Heart left ventricle (tissue), 16 donors: ENCODE data around the gene PPP3R1. TPM values are rescaled to one million over a fixed set of nuclear protein-coding genes. Genes with fewer than 3 reads are reported as not detected.

Source experiments
- ATAC-seq, 4 donors: fragments of 200-7000 bp; cut with Tn5 transposase; one replicate each; pipeline ENCODE4 v1.9.1; 2020 to 2022; ENCODE audit warnings: moderate library complexity in 4 of 4, mild to moderate bottlenecking in 3 of 4, moderate number of reproducible peaks in 1 of 4
- DNase-seq, 5 donors: peaks; one replicate each; pipeline ENCODE4 v3.0.0-alpha.2; 2020
- H3K27ac ChIP-seq, 12 donors: fragments of 200-600 bp; sonication (generic) in 4 of 12; one replicate each; pipeline versions ENCODE4 v1.5.0 to v1.8.0; 2016 to 2022; ENCODE audit warnings: mild to moderate bottlenecking in 2 of 12
- H3K27me3 ChIP-seq, 9 donors: fragments of 200-600 bp; sonication (generic) in 2 of 9; one replicate each; pipeline versions ENCODE4 v1.5.1 to v1.8.0; 2016 to 2022; ENCODE audit warnings: mild to moderate bottlenecking in 3 of 9
- H3K36me3 ChIP-seq, 9 donors: fragments of 200-600 bp; sonication (generic) in 2 of 9; one replicate each; pipeline versions ENCODE4 v1.5.0 to v1.8.0; 2018 to 2022; ENCODE audit warnings: mild to moderate bottlenecking in 2 of 9
- H3K4me1 ChIP-seq, 12 donors: fragments of 200-600 bp; sonication (generic) in 4 of 12; one replicate each; pipeline versions ENCODE4 v1.5.0 to v1.8.0; 2016 to 2022; ENCODE audit warnings: mild to moderate bottlenecking in 3 of 12
- H3K4me3 ChIP-seq, 12 donors: fragments of 200-600 bp; sonication (generic) in 4 of 12; one replicate each; pipeline versions ENCODE4 v1.5.0 to v1.8.0; 2017 to 2022; ENCODE audit warnings: mild to moderate bottlenecking in 9 of 12, moderate library complexity in 4 of 12
- H3K9me3 ChIP-seq, 12 donors: fragments of 200-600 bp; sonication (generic) in 4 of 12; one replicate each; pipeline versions ENCODE4 v1.5.0 to v1.8.0; 2016 to 2022; ENCODE audit warnings: mild to moderate bottlenecking in 1 of 12
- POLR2A ChIP-seq, 2 donors: fragments of 450-650 bp; IDR thresholded peaks; one replicate each; pipeline ENCODE4 v1.6.1; 2017; ENCODE audit warnings: antibody characterized with exemption in 2 of 2, mild to moderate bottlenecking in 2 of 2, moderate library complexity in 2 of 2
- WGBS, 4 donors: extraction: QIAGEN DNeasy Blood & Tissue Kit in 2 of 4; methylation state at CpG; one replicate each; pipeline versions ENCODE4 v1.1.5 to v1.1.7; 2013 to 2018; 5-methylcytosine and 5-hydroxymethylcytosine counted together
- intact Hi-C, 10 donors: fragments of 100-400 bp; cut with DNase I; formaldehyde crosslinking; loops; one replicate each; pipeline versions ENCODE4 v1.11.1 to v1.14.2; 2022
- polyA plus RNA-seq, 2 donors: library from polyadenylated mRNA; stranded (reverse); fragments of 200-250 nt; gene quantifications; one replicate each; pipeline ENCODE4 v1.2.3, GENCODE V29; 2013
- total RNA-seq, 9 donors: library from RNA; depleted of rRNA in 2 of 9; stranded (reverse); fragments of >200 nt in 2 of 9; fragmentation: NEBNext Ultra II Directional in 3 of 9; extraction: Animal tissue kit (Norgen Biotek cat#: 25700) in 3 of 9; gene quantifications; one replicate each; pipeline versions ENCODE4 v1.1.0 to v1.2.4, GENCODE V29; 2016 to 2023
- TF ChIP-seq, protein P1 (sequence below), 12 donors: fragments of 200-600 bp; sonication (generic) in 4 of 12; IDR thresholded peaks; one replicate each; pipeline versions ENCODE4 v1.5.0 to v1.8.0; 2018 to 2022; ENCODE audit warnings: antibody characterized with exemption in 12 of 12, mild to moderate bottlenecking in 5 of 12
- donor health status: ischemic (EF 13 %, LVEDD 7.1; RV severe dilation, severe dysfunction).
- donor health status: healthy with polysubstance abuse.
- donor health status: DM: no; HTN: yes; CAD: no.
- donor health status: DM: no; HTN: no; CAD: no.
- donor health status: ischemic (EF 25% LVEDD 6.9; RV normal size, moderate dysfunction).
- donor health status: ischemic (EF 25% LVEDD 5.7; RV mildly dilated, moderate dysfunction).
- donor health status: healthy.
- donor health status: DM: yes; HTN: yes; CAD: no.
- donor health status: ischemic (EF 35%, LVEDD 5.7; RV mildly dilated, moderate dysfunction).
- donor health status: nonischemic (EF 11% LVEDD 7.7; RV severe dilation, severe dysfunction).
- donor health status: DM: yes; HTN: yes; CAD: no.
- donor health status: PGD.
- donor health status: ischemic (EF 29% LVEDD 5.4; RV normal size, mild dysfunction).
- donor health status: nonischemic (EF 23%, LVEDD 6.1; RV moderate dilation, normal function).

Gene PPP3R1
- total and polyA plus RNA-seq, 11 donors, result 13.4 to 50.9 (median 35.1) TPM

DNA sequence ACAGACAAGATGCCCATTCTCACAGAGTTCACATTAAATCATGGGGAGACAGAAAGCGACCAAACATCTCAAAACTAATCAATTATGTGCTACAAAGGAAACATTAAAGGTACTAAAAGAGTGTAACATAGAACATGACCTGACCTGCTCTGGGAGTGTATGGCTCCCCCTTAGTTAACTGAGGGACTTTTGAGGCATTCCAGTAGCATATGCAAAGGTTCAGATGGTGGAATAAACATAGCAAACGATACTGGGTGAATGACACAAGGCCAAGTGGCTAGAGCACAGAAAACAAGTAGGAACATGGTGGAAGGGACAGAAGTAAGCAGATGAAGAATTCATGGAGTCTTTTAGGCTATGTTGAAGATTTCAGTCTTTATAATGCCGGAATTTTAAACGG is 11.9 kb downstream of the PPP3R1 start:
- H3K9me3 ChIP-seq, result no peaks in the 10 kb centered on the region
- peaks cover 5 to 99% (median 75%) of the 10 kb centered on the region in 12 donors for H3K4me1 ChIP-seq
- no peak for DNase-seq
- no peak overlapping the region for H3K4me3 ChIP-seq
- peak overlapping the region in 1 of 12 donors; percentile 3 for H3K27ac ChIP-seq
- peaks cover 0 to 7% (median 0%) of the 10 kb centered on the region in 9 donors for H3K36me3 ChIP-seq
- TF ChIP-seq, protein P1, sequence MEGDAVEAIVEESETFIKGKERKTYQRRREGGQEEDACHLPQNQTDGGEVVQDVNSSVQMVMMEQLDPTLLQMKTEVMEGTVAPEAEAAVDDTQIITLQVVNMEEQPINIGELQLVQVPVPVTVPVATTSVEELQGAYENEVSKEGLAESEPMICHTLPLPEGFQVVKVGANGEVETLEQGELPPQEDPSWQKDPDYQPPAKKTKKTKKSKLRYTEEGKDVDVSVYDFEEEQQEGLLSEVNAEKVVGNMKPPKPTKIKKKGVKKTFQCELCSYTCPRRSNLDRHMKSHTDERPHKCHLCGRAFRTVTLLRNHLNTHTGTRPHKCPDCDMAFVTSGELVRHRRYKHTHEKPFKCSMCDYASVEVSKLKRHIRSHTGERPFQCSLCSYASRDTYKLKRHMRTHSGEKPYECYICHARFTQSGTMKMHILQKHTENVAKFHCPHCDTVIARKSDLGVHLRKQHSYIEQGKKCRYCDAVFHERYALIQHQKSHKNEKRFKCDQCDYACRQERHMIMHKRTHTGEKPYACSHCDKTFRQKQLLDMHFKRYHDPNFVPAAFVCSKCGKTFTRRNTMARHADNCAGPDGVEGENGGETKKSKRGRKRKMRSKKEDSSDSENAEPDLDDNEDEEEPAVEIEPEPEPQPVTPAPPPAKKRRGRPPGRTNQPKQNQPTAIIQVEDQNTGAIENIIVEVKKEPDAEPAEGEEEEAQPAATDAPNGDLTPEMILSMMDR (IDR thresholded peaks at IDR 0.05), result no peak
- TF ChIP-seq POLR2A (IDR thresholded peaks at IDR 0.05), result no peak
- no peaks in the 10 kb centered on the region for H3K27me3 ChIP-seq
- ATAC-seq, result no peak
- WGBS, 4 donors, result 85 to 94% (median 91%) methylated on average over 4 of the region's 4 CpGs
- intact Hi-C loops, result loop anchor here in 1 of 10 donors (5.0 kb wide), 1 partner anchor 43 kb away; no protein-coding TSS in a partner anchor

DNA sequence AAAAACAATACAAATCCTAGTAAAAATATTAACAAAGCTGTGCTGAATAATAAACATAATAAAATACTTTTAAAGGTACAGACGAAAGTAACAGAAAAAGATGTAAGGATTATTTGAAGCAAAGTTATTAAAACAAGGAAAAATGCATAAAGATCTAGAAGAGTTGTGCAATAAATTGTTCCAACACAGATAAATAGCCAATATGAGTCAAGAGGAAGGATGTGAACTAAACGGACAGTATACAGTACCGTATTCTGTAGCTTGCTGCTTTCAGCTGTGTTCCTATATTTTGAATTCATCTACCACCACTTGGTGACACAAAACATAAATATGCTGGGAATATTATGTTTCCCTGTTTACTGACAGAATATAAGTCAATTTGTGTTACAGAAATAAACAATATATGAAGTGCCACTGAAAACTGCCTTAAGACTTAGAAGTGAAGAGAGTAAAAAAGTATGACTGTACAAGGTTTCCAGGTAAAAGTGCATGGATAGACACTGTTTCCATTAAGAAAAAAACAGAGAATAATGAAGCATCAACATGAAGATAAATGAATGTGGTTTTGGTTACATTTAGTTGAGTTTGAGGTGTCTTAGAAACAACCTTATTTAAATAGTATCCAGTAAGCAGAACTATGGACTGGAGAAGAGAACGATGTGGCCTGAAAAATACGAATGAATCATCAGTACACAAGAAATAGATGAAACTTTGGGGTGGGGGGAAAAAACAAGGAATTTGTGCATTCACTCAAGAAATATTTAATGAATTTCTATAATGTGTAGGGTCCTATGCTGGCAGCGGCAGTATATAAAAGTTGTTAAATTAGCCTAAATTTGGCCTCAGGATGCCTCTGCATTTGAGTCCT is 13.1 kb downstream of the PPP3R1 start:
- intact Hi-C loops, result no loop called here
- DNase-seq (no peak), ATAC-seq (no peak)
- H3K4me3 ChIP-seq, result no peak overlapping the region
- H3K9me3 ChIP-seq, result no peaks in the 10 kb centered on the region
- H3K27me3 ChIP-seq, result no peaks in the 10 kb centered on the region
- peaks cover 0 to 7% (median 0%) of the 10 kb centered on the region in 9 donors for H3K36me3 ChIP-seq
- peak overlapping the region in 1 of 12 donors; percentile 2 for H3K27ac ChIP-seq
- WGBS, 4 donors, result 67 to 71% (median 68%) methylated on average over 6 of the region's 6 CpGs
- TF ChIP-seq, protein P1 (IDR thresholded peaks at IDR 0.05), result no peak
- TF ChIP-seq POLR2A (IDR thresholded peaks at IDR 0.05), result no peak
- H3K4me1 ChIP-seq, result peaks cover 5 to 97% (median 74%) of the 10 kb centered on the region in 12 donors

DNA sequence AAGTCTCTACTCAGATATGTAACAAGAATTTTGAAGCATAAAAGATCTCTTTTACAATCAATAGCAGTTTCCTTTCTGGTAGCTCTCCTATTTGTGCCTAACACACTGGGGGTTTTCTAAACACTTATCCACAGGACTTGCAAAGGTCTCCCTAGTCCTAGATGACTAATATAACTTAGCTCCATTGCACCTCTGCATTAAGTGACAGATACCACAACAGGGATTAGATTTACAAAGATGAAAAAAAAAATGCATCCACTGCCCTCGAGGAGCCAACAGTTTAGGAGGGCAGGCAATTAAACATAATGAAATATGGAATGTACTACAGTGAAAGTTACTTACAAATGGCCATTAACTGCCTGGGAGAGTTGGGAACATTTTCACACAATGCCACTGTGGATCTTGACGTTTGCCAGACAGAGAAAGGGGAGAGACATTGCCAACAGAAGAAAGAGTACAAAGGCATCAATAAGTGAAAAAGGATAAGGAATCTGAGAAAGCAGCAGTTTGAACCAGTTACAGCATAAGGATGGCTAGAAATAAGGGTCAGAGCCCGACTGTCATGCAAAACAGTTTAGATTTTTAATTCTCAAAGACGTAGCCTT is 14.3 kb downstream of the PPP3R1 start:
- ATAC-seq (peak in 2 of 4 donors; percentile 19 to 33), DNase-seq (no peak)
- WGBS, 4 donors, result 36 to 46% (median 44%) methylated on average over 4 of the region's 4 CpGs
- Histone ChIP-seq H3K9me3 (no peaks in the 10 kb centered on the region), H3K4me3 (no peak overlapping the region), H3K27ac (peak overlapping the region in 3 of 12 donors; percentile 2 to 28 (median 4)), H3K27me3 (no peaks in the 10 kb centered on the region), H3K36me3 (peaks cover 0 to 7% (median 0%) of the 10 kb centered on the region in 9 donors), H3K4me1 (peaks cover 5 to 91% (median 73%) of the 10 kb centered on the region in 12 donors)
- TF ChIP-seq, protein P1 (IDR thresholded peaks at IDR 0.05), result no peak
- TF ChIP-seq POLR2A (IDR thresholded peaks at IDR 0.05), result no peak
- intact Hi-C loops, result no loop called here

DNA sequence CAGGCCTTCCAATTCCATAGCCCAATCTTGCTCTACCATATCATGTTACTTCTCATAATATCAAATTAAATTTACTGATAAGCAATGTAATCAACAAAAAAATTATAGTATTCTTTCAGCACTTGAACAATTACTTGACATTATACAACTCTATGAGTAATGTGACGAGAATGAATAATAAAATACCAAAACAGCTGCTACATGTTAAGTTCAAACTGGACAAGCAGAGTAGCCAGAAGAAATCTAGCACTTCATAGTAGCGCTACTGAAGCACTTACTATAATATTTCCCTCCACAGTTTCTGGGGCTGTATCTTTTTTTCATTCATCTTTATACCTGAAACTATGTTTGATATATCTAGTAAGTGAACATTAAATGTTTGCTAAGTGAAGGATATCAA is 14.9 kb downstream of the PPP3R1 start:
- no peaks in the 10 kb centered on the region for H3K9me3 ChIP-seq
- H3K27me3 ChIP-seq, result no peaks in the 10 kb centered on the region
- peak in 2 of 4 donors; percentile 41 to 70 for ATAC-seq
- intact Hi-C loops, result no loop called here
- WGBS, 4 donors, result 62 to 73% (median 72%) methylated on average over 2 of the region's 2 CpGs
- TF ChIP-seq, protein P1 (IDR thresholded peaks at IDR 0.05), result no peak
- no peak for TF ChIP-seq POLR2A (IDR thresholded peaks at IDR 0.05)
- peaks cover 5 to 90% (median 73%) of the 10 kb centered on the region in 12 donors for H3K4me1 ChIP-seq
- H3K4me3 ChIP-seq, result no peak overlapping the region
- peak overlapping the region in 2 of 12 donors; percentile 4 to 57 for H3K27ac ChIP-seq
- DNase-seq, result no peak
- H3K36me3 ChIP-seq, result peaks cover 0 to 7% (median 0%) of the 10 kb centered on the region in 9 donors
